HG02798 (cell line): Measurements from ENCODE around the gene HBG1.
A peak's percentile ranks its signal among the peaks of the same experiment; 100 is the strongest.
"Not testable (repeated sequence)": the region's sequence is repeated elsewhere in the genome, so short reads cannot be mapped to it uniquely, and the experiment has no call there.

ENCODE experiments used
- ATAC-seq: cut with Tn5 transposase; IDR thresholded peaks from one replicate; pipeline ENCODE4 v1.9.1; 2021; ENCODE audit warnings: mild to moderate bottlenecking; ENCODE audit not compliant: unreplicated experiment, poor library complexity

The HBG1 gene

DNA sequence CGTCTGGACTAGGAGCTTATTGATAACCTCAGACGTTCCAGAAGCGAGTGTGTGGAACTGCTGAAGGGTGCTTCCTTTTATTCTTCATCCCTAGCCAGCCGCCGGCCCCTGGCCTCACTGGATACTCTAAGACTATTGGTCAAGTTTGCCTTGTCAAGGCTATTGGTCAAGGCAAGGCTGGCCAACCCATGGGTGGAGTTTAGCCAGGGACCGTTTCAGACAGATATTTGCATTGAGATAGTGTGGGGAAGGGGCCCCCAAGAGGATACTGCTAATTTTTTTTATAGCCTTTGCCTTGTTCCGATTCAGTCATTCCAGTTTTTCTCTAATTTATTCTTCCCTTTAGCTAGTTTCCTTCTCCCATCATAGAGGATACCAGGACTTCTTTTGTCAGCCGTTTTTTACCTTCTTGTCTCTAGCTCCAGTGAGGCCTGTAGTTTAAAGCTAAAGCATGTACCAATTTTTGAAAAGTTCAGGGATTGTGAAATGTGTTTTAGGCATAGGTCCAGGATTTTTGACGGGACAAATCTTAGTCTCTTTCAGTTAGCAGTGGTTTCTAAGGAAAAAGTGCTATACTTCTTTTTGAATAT is at the start of gene HBG1:
Gene HBG1 (minus strand): TSS at position 51 of the 590 bp plus-strand sequence. CDS start 53 bp downstream, outside the sequence.
- not testable (repeated sequence) for ATAC-seq

DNA sequence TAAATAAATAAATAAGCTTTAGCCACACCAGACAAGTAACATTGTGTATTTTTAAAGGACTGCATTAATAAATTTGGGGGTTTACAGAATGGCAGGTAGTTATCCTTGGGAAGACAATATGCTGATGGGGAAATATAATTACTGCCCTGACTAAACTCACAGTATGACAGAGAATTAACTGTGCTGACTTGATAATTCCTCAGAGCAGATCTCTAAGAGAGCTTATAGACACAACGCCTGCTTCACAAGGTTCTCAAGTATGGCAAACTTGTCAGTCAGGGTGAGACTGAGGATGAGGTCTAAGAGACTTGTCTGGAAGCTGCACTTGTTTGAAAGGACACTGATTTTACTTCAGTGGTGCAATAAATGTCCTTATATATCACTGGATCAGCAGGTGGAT is 48.8 kb upstream of the HBG1 start:
- ATAC-seq: no peak

DNA sequence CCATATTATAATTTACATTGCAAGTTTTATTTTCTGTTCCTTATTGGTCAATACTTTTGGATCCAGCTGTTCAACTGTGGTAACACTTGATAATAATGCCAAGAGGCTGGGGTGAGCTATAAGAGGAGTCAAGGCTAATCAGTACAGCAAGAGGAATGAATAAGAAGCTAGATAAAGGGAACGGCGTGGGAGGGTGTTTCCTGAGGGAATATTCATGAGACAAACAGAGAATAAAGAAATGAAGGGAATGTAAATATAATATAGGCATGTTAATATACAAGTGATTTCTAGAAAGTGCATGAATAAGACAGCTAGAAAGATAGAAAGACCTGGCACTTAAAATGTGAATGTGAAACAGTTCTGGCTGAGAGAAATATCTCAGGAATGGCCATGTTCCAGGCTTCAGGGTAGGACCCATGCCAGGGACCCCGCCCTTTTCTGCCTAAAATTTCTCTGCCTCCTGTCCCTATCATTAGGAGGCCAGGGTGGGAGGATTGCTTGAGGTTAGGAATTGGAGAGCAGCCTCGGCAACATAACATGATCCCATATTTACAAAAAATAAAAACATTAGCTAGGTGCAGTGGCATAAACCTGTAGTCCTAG is 48.2 kb upstream of the HBG1 start:
- ATAC-seq: no peak

GRCh38 chr11:5294342-5294995 is 44.8 kb upstream of the HBG1 start:
- not testable (repeated sequence) for ATAC-seq

GRCh38 chr11:5293028-5293427 is 43.4 kb upstream of the HBG1 start:
- no peak for ATAC-seq

DNA sequence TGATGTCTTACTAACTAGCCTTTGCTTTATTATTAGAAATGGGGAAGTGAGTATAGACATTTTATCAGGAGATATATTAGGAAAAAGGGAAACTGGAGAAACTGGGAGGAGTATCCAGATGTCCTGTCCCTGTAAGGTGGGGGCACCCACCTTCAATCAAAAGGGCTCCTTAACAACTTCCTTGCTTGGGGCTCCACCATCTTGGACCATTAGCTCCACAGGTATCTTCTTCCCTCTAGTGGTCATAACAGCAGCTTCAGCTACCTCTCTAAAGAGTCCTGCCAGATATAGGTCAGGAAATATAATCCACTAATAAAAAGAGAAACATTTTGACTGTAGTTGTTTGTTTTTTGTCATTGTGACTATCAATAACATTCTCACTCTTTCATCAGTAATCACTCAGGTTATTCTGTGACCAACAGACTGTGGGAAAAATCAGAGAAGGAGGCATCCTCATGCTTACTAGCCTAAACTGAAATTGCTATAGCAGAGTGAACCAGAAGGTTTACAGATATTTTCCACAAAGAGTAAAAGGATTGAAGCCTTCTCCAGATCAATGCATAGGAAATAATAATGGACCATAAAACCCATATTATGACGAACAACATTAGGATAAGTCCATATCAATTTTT is 41.7 kb upstream of the HBG1 start:
- ATAC-seq: peak; percentile 84

- no peak for ATAC-seq
Measured at GRCh38 chr11:5290106-5290505, 40.4 kb upstream of the HBG1 start.

GRCh38 chr11:5289696-5290095 is 40.0 kb upstream of the HBG1 start:
- no peak for ATAC-seq

DNA sequence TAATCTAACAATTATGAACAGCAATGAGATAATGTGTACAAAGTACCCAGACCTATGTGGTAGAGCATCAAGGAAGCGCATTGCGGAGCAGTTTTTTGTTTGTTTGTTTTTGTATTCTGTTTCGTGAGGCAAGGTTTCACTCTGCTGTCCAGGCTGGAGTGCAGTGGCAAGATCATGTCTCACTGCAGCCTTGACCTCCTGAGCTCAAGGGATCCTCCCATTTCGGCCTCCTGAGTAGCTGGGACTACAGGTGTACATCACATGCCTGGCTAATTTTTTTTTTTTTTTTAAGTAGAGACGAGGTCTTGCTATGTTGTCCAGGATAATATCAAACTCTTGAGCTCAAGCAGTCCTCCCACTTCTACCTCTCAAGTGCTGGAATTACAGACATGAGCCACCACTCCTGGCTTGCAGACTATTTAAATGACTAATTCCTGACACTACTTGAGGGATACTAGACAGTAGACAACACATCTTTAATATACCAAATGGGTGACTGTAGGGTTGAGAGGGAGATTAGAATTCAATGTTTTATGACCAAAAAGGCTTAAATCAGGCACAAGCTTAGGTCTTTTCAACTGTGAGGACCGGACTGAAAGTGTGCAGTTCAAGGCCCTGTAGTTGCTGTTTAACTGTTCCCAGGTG is 39.4 kb upstream of the HBG1 start:
- ATAC-seq: no peak

DNA sequence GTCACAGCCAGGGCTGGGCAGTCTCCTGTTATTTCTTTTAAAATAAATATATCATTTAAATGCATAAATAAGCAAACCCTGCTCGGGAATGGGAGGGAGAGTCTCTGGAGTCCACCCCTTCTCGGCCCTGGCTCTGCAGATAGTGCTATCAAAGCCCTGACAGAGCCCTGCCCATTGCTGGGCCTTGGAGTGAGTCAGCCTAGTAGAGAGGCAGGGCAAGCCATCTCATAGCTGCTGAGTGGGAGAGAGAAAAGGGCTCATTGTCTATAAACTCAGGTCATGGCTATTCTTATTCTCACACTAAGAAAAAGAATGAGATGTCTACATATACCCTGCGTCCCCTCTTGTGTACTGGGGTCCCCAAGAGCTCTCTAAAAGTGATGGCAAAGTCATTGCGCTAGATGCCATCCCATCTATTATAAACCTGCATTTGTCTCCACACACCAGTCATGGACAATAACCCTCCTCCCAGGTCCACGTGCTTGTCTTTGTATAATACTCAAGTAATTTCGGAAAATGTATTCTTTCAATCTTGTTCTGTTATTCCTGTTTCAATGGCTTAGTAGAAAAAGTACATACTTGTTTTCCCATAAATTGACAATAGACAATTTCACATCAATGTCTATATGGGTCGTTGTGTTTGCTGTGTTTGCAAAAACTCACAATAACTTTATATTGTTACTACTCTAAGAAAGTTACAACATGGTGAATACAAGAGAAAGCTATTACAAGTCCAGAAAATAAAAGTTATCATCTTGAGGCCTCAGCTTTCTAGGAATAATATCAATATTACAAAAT is 38.6 kb upstream of the HBG1 start:
- ATAC-seq: no peak

DNA sequence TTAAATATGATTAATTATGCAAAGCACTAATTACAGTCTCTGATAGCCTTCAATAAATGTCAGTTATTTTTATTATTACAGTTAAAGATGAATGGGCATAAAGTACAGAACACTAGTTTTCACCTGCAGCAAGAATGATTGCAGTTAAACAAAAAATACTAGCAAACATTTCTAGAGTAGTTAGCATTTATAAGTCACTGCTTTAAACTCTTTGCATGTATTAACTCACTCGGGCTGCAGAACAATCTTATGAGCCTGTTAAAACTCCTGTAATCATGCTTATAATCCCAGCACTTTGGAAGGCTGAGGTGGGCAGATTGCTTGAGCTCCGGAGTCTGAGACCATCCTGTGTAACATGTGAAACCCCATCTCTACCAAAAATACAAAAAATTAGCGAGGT is 37.2 kb upstream of the HBG1 start:
- no peak for ATAC-seq

GRCh38 chr11:5286351-5286750 is 36.7 kb upstream of the HBG1 start:
- no peak for ATAC-seq

GRCh38 chr11:5285703-5286340 is 36.2 kb upstream of the HBG1 start:
- ATAC-seq: no peak

- ATAC-seq: no peak
Measured at GRCh38 chr11:5284637-5285036, 35.0 kb upstream of the HBG1 start.

DNA sequence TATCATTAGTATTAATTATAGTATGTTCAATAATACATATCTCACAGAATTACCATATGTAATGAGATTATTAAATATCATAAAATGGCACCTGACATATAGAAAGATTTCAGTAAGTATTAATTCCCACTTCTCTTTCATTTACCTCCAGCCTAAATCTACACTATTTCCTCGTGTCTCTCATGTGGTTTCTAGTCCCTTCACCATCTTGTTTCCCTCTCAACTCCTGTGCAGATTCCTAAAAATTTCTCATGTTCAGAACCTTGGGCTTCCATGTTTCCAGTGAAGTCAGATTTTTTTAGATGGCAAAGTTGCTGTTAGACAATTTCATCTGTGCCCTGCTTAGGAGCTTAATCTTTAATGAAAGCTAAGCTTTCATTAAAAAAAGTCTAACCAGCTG is 34.2 kb upstream of the HBG1 start:
- no peak for ATAC-seq

- no peak for ATAC-seq
Measured at GRCh38 chr11:5283086-5283485, 33.4 kb upstream of the HBG1 start.

DNA sequence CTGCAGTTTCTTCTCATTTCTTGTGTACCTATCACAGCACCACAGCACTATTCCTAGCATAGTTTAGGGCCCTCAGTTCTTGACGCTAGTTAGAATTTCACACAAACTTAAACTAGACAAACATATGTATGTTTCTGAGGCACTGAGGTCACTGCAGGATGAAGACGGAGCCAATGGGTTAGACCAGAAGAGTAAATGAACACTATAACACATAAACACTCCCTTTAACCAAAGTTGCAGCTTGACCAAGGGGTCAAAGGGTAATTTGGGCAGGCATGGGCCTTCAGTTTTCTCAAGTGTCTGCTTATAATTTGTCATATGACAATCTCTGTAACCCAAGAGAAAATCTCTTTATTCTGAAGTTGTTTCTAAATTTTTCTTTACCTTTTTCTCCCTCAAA is 33.0 kb upstream of the HBG1 start:
- ATAC-seq: no peak

- ATAC-seq: no peak
Measured at GRCh38 chr11:5281596-5281995, 31.9 kb upstream of the HBG1 start.

- peak; percentile 91 for ATAC-seq
Measured at GRCh38 chr11:5280582-5281102, 31.0 kb upstream of the HBG1 start.
